Liver (tissue), 9 donors: ENCODE measurements around the gene WWOX. TPM values are rescaled to one million over a fixed set of nuclear protein-coding genes. Genes with fewer than 3 reads are reported as not detected.

Experiments used
- DNase-seq: peaks from one replicate; pipeline ENCODE4 v3.0.0-alpha.2; 2017; ENCODE audit warnings: low spot score
- H3K27ac ChIP-seq, 2 donors: one replicate each; pipeline ENCODE4 v1.7.0; 2013; ENCODE audit warnings: inconsistent platforms in 2 of 2, low read length in 2 of 2, control low read depth in 1 of 2, low read depth in 1 of 2, mild to moderate bottlenecking in 1 of 2
- H3K27me3 ChIP-seq, 4 donors: one replicate each; pipeline versions ENCODE4 v1.6.1 to v1.7.0; 2013; ENCODE audit warnings: low read length in 3 of 4, inconsistent platforms in 1 of 4, mild to moderate bottlenecking in 1 of 4, moderate library complexity in 1 of 4; ENCODE audit not compliant: control insufficient read depth in 4 of 4, insufficient read depth in 4 of 4
- H3K36me3 ChIP-seq, 4 donors: one replicate each; pipeline versions ENCODE4 v1.6.1 to v1.7.0; 2013; ENCODE audit warnings: low read length in 3 of 4, mild to moderate bottlenecking in 3 of 4, low read depth in 1 of 4, moderate library complexity in 1 of 4; ENCODE audit not compliant: control insufficient read depth in 4 of 4, insufficient read depth in 3 of 4
- H3K4me1 ChIP-seq, 4 donors: one replicate each; pipeline versions ENCODE4 v1.6.1 to v1.7.0; 2013; ENCODE audit warnings: low read length in 3 of 4, mild to moderate bottlenecking in 3 of 4, moderate library complexity in 1 of 4; ENCODE audit not compliant: control insufficient read depth in 4 of 4, insufficient read depth in 4 of 4
- H3K4me3 ChIP-seq, 3 donors: one replicate each; pipeline versions ENCODE4 v1.6.1 to v1.7.0; 2013; ENCODE audit warnings: low read length in 3 of 3, control low read depth in 1 of 3, low read depth in 1 of 3, mild to moderate bottlenecking in 1 of 3
- H3K9ac ChIP-seq, 2 donors: one replicate each; pipeline ENCODE4 v1.7.0; 2013; ENCODE audit warnings: low read length in 2 of 2, mild to moderate bottlenecking in 2 of 2, moderate library complexity in 2 of 2, control low read depth in 1 of 2, low read depth in 1 of 2
- H3K9me3 ChIP-seq, 4 donors: one replicate each; pipeline versions ENCODE4 v1.6.1 to v1.7.0; 2013; ENCODE audit warnings: low read length in 3 of 4; ENCODE audit not compliant: control insufficient read depth in 4 of 4
- ATF3 ChIP-seq: IDR thresholded peaks from 2 replicates; pipeline ENCODE4 v1.6.1; 2016; ENCODE audit warnings: antibody characterized with exemption
- EGR1 ChIP-seq, 2 donors: IDR thresholded peaks; 2 replicates each; pipeline ENCODE4 v1.6.1; 2016 to 2018; ENCODE audit warnings: antibody characterized with exemption in 2 of 2, low read depth in 2 of 2
- FOXA1 ChIP-seq: IDR thresholded peaks from 2 replicates; pipeline ENCODE4 v1.6.1; 2016; ENCODE audit warnings: antibody characterized with exemption
- FOXA2 ChIP-seq: IDR thresholded peaks from 2 replicates; pipeline ENCODE4 v1.6.1; 2016; ENCODE audit warnings: antibody characterized with exemption
- GABPA ChIP-seq, 2 donors: IDR thresholded peaks in 1 of 2; conservative IDR thresholded peaks in 1 of 2; 2 replicates each; pipeline ENCODE4 v1.6.1; 2016; ENCODE audit warnings: antibody characterized with exemption in 2 of 2, mild to moderate bottlenecking in 1 of 2, moderate library complexity in 1 of 2
- HNF4A ChIP-seq, 2 donors: conservative IDR thresholded peaks; 2 replicates each; pipeline ENCODE4 v1.6.1; 2016; ENCODE audit warnings: antibody characterized with exemption in 2 of 2, mild to moderate bottlenecking in 2 of 2
- HNF4G ChIP-seq: IDR thresholded peaks from 2 replicates; pipeline ENCODE4 v1.6.1; 2016; ENCODE audit warnings: antibody characterized with exemption
- JUND ChIP-seq, 2 donors: IDR thresholded peaks; 2 replicates each; pipeline ENCODE4 v1.6.1; 2016; ENCODE audit warnings: antibody characterized with exemption in 2 of 2
- MAX ChIP-seq: IDR thresholded peaks from 2 replicates; pipeline ENCODE4 v1.6.1; 2016; ENCODE audit warnings: antibody characterized with exemption
- NR2F2 ChIP-seq: IDR thresholded peaks from 2 replicates; pipeline ENCODE4 v1.6.1; 2016; ENCODE audit warnings: antibody characterized with exemption
- RAD21 ChIP-seq, 2 donors: IDR thresholded peaks; 2 replicates each; pipeline ENCODE4 v1.6.1; 2016; ENCODE audit warnings: antibody characterized with exemption in 2 of 2, mild to moderate bottlenecking in 2 of 2
- REST ChIP-seq: IDR thresholded peaks from 2 replicates; pipeline ENCODE4 v1.6.1; 2016; ENCODE audit warnings: antibody characterized with exemption, mild to moderate bottlenecking
- RXRA ChIP-seq, 2 donors: IDR thresholded peaks; 2 replicates each; pipeline ENCODE4 v1.6.1; 2017 to 2018; ENCODE audit warnings: antibody characterized with exemption in 2 of 2, mild to moderate bottlenecking in 1 of 2
- SP1 ChIP-seq: IDR thresholded peaks from 2 replicates; pipeline ENCODE4 v1.6.1; 2018; ENCODE audit warnings: antibody characterized with exemption, mild to moderate bottlenecking
- TAF1 ChIP-seq: conservative IDR thresholded peaks from 2 replicates; pipeline ENCODE4 v1.6.1; 2016; ENCODE audit warnings: antibody characterized with exemption, mild to moderate bottlenecking
- YY1 ChIP-seq: IDR thresholded peaks from 2 replicates; pipeline ENCODE4 v1.6.1; 2016; ENCODE audit warnings: antibody characterized with exemption, mild to moderate bottlenecking
- ZBTB33 ChIP-seq: IDR thresholded peaks from 2 replicates; pipeline ENCODE4 v1.6.1; 2016; ENCODE audit warnings: antibody characterized with exemption
- WGBS: extraction: QIAGEN DNeasy Blood & Tissue Kit; methylation state at CpG from one replicate; pipeline ENCODE4 v1.1.7; 2013; 5-methylcytosine and 5-hydroxymethylcytosine counted together
- polyA plus RNA-seq, 2 donors: library from polyadenylated mRNA; stranded (reverse) in 1 of 2; unstranded in 1 of 2; fragments of 200-250 nt in 1 of 2; fragments of >200 nt in 1 of 2; fragmentation: Nextera tagmentation in 1 of 2; extraction: Ambion mirVana in 1 of 2; gene quantifications; one replicate each; pipeline versions ENCODE4 v1.2.1 to v1.2.3, GENCODE V29; 2013 to 2015
- total RNA-seq, 2 donors: library from RNA; depleted of rRNA; stranded (reverse); fragments of >200 nt; gene quantifications; one replicate each; pipeline ENCODE4 v1.2.3, GENCODE V29; 2014
- TF ChIP-seq, protein P1 (sequence below): fragments of 150-350 bp; IDR thresholded peaks from 2 replicates; pipeline ENCODE4 v1.5.1; 2017; ENCODE audit warnings: improper control_type of control experiment, low read depth, low read length; ENCODE audit not compliant: missing input control
- donor health status: healthy.
- donor health status: healthy.
- donor health status: healthy.
- donor health status: healthy.
- donor health status: healthy.

Gene WWOX
- total and polyA plus RNA-seq, 4 donors = 9.8 to 46.0 (median 15.3) TPM

DNA sequence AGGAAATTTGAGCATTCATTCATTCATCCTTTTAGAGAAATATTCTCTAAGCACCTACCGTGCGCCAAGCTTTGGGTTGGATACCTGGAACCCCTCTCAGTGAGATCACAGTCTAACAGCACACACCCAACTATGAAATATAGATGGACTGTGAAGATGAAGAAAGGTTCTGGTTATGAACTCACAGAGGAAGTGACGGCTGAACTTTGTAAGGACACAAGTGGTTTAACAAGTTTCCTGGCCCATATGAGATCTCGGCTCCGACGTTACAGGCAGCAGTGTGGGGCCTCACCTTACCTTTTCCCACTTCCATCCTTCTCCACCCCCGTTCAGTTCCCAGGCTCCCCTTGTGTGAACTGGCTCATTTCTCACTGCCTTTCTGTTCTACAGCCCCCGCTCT lies 1094.8 kb downstream of the WWOX start:
- Histone ChIP-seq H3K9ac (no peak overlapping the region), H3K27ac (no peak overlapping the region), H3K9me3 (no peaks in the 10 kb centered on the region), H3K4me1 (peaks cover 0 to 16% (median 7%) of the 10 kb centered on the region in 4 donors), H3K27me3 (no peaks in the 10 kb centered on the region), H3K36me3 (no peaks in the 10 kb centered on the region), H3K4me3 (no peak overlapping the region)
- WGBS = 79% methylated on average over 8 of the region's 8 CpGs
- no peak for TF ChIP-seq FOXA1
- TF ChIP-seq EGR1 (IDR thresholded peaks at IDR 0.05; ENCODE audit: low read depth in 2 of 2) = no peak
- no peak for TF ChIP-seq JUND (IDR thresholded peaks at IDR 0.05)
- no peak for TF ChIP-seq FOXA2
- TF ChIP-seq HNF4G = no peak
- no peak for TF ChIP-seq ATF3
- no peak for TF ChIP-seq HNF4A (conservative IDR thresholded peaks at IDR 0.05)
- TF ChIP-seq REST = no peak
- no peak for TF ChIP-seq GABPA (IDR thresholded peaks at IDR 0.05 in 1 of 2, conservative IDR thresholded peaks at IDR 0.05 in 1 of 2)
- TF ChIP-seq NR2F2 = no peak
- no peak for TF ChIP-seq RXRA (IDR thresholded peaks at IDR 0.05)
- no peak for TF ChIP-seq MAX
- TF ChIP-seq ZBTB33 = no peak
- TF ChIP-seq YY1 = no peak
- no peak for TF ChIP-seq TAF1
- TF ChIP-seq, protein P1, sequence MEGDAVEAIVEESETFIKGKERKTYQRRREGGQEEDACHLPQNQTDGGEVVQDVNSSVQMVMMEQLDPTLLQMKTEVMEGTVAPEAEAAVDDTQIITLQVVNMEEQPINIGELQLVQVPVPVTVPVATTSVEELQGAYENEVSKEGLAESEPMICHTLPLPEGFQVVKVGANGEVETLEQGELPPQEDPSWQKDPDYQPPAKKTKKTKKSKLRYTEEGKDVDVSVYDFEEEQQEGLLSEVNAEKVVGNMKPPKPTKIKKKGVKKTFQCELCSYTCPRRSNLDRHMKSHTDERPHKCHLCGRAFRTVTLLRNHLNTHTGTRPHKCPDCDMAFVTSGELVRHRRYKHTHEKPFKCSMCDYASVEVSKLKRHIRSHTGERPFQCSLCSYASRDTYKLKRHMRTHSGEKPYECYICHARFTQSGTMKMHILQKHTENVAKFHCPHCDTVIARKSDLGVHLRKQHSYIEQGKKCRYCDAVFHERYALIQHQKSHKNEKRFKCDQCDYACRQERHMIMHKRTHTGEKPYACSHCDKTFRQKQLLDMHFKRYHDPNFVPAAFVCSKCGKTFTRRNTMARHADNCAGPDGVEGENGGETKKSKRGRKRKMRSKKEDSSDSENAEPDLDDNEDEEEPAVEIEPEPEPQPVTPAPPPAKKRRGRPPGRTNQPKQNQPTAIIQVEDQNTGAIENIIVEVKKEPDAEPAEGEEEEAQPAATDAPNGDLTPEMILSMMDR = no peak
- no peak for DNase-seq

- Histone ChIP-seq H3K27me3 (no peaks in the 10 kb centered on the region), H3K4me1 (peaks cover 0 to 16% (median 6%) of the 10 kb centered on the region in 4 donors), H3K9me3 (no peaks in the 10 kb centered on the region), H3K36me3 (no peaks in the 10 kb centered on the region), H3K4me3 (no peak overlapping the region), H3K9ac (no peak overlapping the region), H3K27ac (no peak overlapping the region)
- WGBS = 80% methylated on average over 4 of the region's 4 CpGs
- DNase-seq = no peak
- no peak for TF ChIP-seq RXRA (IDR thresholded peaks at IDR 0.05)
- TF ChIP-seq FOXA1 = no peak
- TF ChIP-seq ZBTB33 = no peak
- no peak for TF ChIP-seq HNF4G
- no peak for TF ChIP-seq NR2F2
- TF ChIP-seq SP1 = no peak
- no peak for TF ChIP-seq FOXA2
- TF ChIP-seq, protein P1 = no peak
- no peak for TF ChIP-seq TAF1
- TF ChIP-seq RAD21 (IDR thresholded peaks at IDR 0.05) = no peak
- TF ChIP-seq HNF4A (conservative IDR thresholded peaks at IDR 0.05) = no peak
- no peak for TF ChIP-seq EGR1 (IDR thresholded peaks at IDR 0.05; ENCODE audit: low read depth in 2 of 2)
Measured at GRCh38 chr16:79195938-79196337, 1096.5 kb downstream of the WWOX start.
